ENCODE data around the gene CRIP3. TPM values are rescaled to one million over a fixed set of nuclear protein-coding genes. Genes with fewer than 3 reads are reported as not detected.
A peak's percentile ranks its signal among the peaks of the same experiment; 100 is the strongest.

Gene CRIP3
- total and polyA plus RNA-seq, 2 of the 13 experiments (the other 11 are each of a cell fraction or from before 2014, with no cell fraction given) = 6.3 to 9.3 TPM

- TF ChIP-seq GZF1 (CRISPR knock-in tag; IDR thresholded peaks at IDR 0.05) (peak; percentile 95), PAX8 (CRISPR knock-in tag; IDR thresholded peaks at IDR 0.05; ENCODE audit: borderline replicate concordance) (peak; percentile 55; the same call in 1 of the 2 replicates), MLLT10 (CRISPR knock-in tag; IDR thresholded peaks at IDR 0.05) (no peak), RFX3 (CRISPR knock-in tag; IDR thresholded peaks at IDR 0.05) (peak; percentile 39; the same call in 1 of the 2 replicates), ZFYVE20 (CRISPR knock-in tag; IDR thresholded peaks at IDR 0.05; ENCODE audit: borderline replicate concordance, low read depth) (peak; percentile 83), ZFP62 (CRISPR knock-in tag; IDR thresholded peaks at IDR 0.05) (0 out of 2 replicates have a peak, but pooled peaks have one; percentile 63), FOXO4 (CRISPR knock-in tag; conservative IDR thresholded peaks at IDR 0.05) (0 out of 2 replicates have a peak, but pooled peaks have one; percentile 27), SRF (IDR thresholded peaks at IDR 0.05; ENCODE audit: low read depth, low read length) (peak; percentile 51; the same call in 1 of the 2 replicates), ZNF850 (CRISPR knock-in tag; conservative IDR thresholded peaks at IDR 0.05) (no peak), MAX (IDR thresholded peaks at IDR 0.05) (no peak), CC2D1A (CRISPR knock-in tag; IDR thresholded peaks at IDR 0.05) (0 out of 2 replicates have a peak, but pooled peaks have one; percentile 84), ZNF432 (CRISPR knock-in tag; IDR thresholded peaks at IDR 0.05; ENCODE audit: borderline replicate concordance) (no peak)
- TF ChIP-seq, protein P1, sequence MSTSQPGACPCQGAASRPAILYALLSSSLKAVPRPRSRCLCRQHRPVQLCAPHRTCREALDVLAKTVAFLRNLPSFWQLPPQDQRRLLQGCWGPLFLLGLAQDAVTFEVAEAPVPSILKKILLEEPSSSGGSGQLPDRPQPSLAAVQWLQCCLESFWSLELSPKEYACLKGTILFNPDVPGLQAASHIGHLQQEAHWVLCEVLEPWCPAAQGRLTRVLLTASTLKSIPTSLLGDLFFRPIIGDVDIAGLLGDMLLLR (CRISPR knock-in tag; IDR thresholded peaks at IDR 0.05) = peak; percentile 98
- TF ChIP-seq, protein P2, sequence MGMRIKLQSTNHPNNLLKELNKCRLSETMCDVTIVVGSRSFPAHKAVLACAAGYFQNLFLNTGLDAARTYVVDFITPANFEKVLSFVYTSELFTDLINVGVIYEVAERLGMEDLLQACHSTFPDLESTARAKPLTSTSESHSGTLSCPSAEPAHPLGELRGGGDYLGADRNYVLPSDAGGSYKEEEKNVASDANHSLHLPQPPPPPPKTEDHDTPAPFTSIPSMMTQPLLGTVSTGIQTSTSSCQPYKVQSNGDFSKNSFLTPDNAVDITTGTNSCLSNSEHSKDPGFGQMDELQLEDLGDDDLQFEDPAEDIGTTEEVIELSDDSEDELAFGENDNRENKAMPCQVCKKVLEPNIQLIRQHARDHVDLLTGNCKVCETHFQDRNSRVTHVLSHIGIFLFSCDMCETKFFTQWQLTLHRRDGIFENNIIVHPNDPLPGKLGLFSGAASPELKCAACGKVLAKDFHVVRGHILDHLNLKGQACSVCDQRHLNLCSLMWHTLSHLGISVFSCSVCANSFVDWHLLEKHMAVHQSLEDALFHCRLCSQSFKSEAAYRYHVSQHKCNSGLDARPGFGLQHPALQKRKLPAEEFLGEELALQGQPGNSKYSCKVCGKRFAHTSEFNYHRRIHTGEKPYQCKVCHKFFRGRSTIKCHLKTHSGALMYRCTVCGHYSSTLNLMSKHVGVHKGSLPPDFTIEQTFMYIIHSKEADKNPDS (CRISPR knock-in tag; IDR thresholded peaks at IDR 0.05) = peak; percentile 97
- TF ChIP-seq, protein P3, sequence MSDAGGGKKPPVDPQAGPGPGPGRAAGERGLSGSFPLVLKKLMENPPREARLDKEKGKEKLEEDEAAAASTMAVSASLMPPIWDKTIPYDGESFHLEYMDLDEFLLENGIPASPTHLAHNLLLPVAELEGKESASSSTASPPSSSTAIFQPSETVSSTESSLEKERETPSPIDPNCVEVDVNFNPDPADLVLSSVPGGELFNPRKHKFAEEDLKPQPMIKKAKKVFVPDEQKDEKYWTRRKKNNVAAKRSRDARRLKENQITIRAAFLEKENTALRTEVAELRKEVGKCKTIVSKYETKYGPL (CRISPR knock-in tag; IDR thresholded peaks at IDR 0.05) = no peak
- TF ChIP-seq, protein P4, sequence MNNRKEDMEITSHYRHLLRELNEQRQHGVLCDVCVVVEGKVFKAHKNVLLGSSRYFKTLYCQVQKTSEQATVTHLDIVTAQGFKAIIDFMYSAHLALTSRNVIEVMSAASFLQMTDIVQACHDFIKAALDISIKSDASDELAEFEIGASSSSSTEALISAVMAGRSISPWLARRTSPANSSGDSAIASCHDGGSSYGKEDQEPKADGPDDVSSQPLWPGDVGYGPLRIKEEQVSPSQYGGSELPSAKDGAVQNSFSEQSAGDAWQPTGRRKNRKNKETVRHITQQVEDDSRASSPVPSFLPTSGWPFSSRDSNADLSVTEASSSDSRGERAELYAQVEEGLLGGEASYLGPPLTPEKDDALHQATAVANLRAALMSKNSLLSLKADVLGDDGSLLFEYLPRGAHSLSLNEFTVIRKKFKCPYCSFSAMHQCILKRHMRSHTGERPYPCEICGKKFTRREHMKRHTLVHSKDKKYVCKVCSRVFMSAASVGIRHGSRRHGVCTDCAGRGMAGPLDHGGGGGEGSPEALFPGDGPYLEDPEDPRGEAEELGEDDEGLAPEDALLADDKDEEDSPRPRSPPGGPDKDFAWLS (CRISPR knock-in tag; IDR thresholded peaks at IDR 0.05; ENCODE audit: borderline replicate concordance) = peak; percentile 95; the same call in 1 of the 2 replicates
These were observed 40.8 kb downstream of the CRIP3 start (continued) for GRCh38 chr6:43267619-43268354.
